PC-3 (cell line): ENCODE measurements around the gene RSPH6A.

Experiments
- EZH2 ChIP-seq: fragments of 300-600 bp; sonication (generic); IDR thresholded peaks from one replicate; pipeline ENCODE4 v1.6.1; 2017; ENCODE audit warnings: antibody characterized with exemption, mild to moderate bottlenecking, low read length; ENCODE audit not compliant: unreplicated experiment
- EZH2phosphoT487 ChIP-seq: fragments of 300-600 bp; sonication (generic); IDR thresholded peaks from 2 replicates; pipeline ENCODE4 v1.6.1; 2018; ENCODE audit warnings: mild to moderate bottlenecking, antibody characterized with exemption, low read length, borderline replicate concordance
- TF ChIP-seq, protein P1 (sequence below): fragments of 300-600 bp; sonication (generic); conservative IDR thresholded peaks from 2 replicates; pipeline ENCODE4 v1.5.1; 2017; ENCODE audit warnings: antibody characterized with exemption, low read depth, mild to moderate bottlenecking, low read length

GRCh38 chr19:45852145-45852750, 37.1 kb upstream of the RSPH6A start:
- TF ChIP-seq, protein P1, sequence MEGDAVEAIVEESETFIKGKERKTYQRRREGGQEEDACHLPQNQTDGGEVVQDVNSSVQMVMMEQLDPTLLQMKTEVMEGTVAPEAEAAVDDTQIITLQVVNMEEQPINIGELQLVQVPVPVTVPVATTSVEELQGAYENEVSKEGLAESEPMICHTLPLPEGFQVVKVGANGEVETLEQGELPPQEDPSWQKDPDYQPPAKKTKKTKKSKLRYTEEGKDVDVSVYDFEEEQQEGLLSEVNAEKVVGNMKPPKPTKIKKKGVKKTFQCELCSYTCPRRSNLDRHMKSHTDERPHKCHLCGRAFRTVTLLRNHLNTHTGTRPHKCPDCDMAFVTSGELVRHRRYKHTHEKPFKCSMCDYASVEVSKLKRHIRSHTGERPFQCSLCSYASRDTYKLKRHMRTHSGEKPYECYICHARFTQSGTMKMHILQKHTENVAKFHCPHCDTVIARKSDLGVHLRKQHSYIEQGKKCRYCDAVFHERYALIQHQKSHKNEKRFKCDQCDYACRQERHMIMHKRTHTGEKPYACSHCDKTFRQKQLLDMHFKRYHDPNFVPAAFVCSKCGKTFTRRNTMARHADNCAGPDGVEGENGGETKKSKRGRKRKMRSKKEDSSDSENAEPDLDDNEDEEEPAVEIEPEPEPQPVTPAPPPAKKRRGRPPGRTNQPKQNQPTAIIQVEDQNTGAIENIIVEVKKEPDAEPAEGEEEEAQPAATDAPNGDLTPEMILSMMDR: no peak
- TF ChIP-seq EZH2: no peak
- no peak for TF ChIP-seq EZH2phosphoT487
